ENCODE data around the gene AP3B1. TPM values are rescaled to one million over a fixed set of nuclear protein-coding genes. Genes with fewer than 3 reads are reported as not detected.

Gene AP3B1
- total and polyA plus RNA-seq, 2 donors (not counting 1 experiment from before 2014, with no cell fraction given), result 50.5 to 66.9 TPM

DNA sequence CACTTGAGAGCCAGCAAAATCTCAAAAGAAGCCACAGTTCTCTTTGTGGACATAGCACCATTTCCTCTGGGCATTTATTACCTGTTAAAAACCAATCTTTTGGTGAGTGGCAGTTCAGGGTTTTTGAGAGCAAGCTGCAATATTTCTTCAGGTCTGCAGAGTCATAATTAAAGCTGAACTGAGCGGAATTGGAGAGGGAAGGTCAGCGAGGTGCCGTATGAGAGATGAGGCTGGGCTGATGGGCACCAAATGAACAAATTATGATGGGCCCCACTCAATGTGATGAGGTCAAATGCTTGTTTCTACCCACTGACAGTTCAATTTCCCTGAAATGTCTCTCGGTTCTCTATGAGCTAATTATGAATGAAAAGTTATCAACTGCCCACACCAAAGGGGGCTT is 231.9 kb downstream of the AP3B1 start:
- H2AFZ ChIP-seq (ENCODE audit: low read length), result no peak overlapping the region
- H3K9ac ChIP-seq (ENCODE audit: insufficient read depth, low read length), result no peak overlapping the region
- no peaks in the 10 kb centered on the region for H4K20me1 ChIP-seq (ENCODE audit: control insufficient read depth, extremely low read depth, insufficient read depth, low read length)
- no peaks in the 10 kb centered on the region for H3K36me3 ChIP-seq (ENCODE audit: control insufficient read depth, insufficient read depth, low read length)
- no peak for DNase-seq (ENCODE audit: low read depth in 2 of 2)
- no peak overlapping the region for H3K27ac ChIP-seq (ENCODE audit: insufficient read depth, low read length)
- no peak overlapping the region for H3K4me2 ChIP-seq (ENCODE audit: extremely low read depth, insufficient read depth, low read length)
- H3K9me3 ChIP-seq (ENCODE audit: control insufficient read depth, insufficient read depth, low read depth, low read length), result no peaks in the 10 kb centered on the region
- no peak overlapping the region for H3K4me3 ChIP-seq (replicated peaks in 1 of 4; ENCODE audit: control extremely low read depth in 1 of 4, insufficient read depth in 1 of 4, low read depth in 3 of 4, low read length in 4 of 4)
- H3K4me1 ChIP-seq (ENCODE audit: control insufficient read depth, extremely low read depth, insufficient read depth, low read length), result no peaks in the 10 kb centered on the region
- TF ChIP-seq, protein P1, sequence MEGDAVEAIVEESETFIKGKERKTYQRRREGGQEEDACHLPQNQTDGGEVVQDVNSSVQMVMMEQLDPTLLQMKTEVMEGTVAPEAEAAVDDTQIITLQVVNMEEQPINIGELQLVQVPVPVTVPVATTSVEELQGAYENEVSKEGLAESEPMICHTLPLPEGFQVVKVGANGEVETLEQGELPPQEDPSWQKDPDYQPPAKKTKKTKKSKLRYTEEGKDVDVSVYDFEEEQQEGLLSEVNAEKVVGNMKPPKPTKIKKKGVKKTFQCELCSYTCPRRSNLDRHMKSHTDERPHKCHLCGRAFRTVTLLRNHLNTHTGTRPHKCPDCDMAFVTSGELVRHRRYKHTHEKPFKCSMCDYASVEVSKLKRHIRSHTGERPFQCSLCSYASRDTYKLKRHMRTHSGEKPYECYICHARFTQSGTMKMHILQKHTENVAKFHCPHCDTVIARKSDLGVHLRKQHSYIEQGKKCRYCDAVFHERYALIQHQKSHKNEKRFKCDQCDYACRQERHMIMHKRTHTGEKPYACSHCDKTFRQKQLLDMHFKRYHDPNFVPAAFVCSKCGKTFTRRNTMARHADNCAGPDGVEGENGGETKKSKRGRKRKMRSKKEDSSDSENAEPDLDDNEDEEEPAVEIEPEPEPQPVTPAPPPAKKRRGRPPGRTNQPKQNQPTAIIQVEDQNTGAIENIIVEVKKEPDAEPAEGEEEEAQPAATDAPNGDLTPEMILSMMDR (conservative IDR thresholded peaks at IDR 0.05 in 1 of 2, IDR thresholded peaks at IDR 0.05 in 1 of 2; ENCODE audit: low read depth in 1 of 2, low read length in 2 of 2), result no peak
- TF ChIP-seq EZH2 (IDR thresholded peaks at IDR 0.05; ENCODE audit: low read length, missing control alignments), result no peak
- no peaks in the 10 kb centered on the region for H3K79me2 ChIP-seq (ENCODE audit: control insufficient read depth, insufficient read depth, low read length)
- no peaks in the 10 kb centered on the region for H3K27me3 ChIP-seq (ENCODE audit: control insufficient read depth, insufficient read depth, low read length)

DNA sequence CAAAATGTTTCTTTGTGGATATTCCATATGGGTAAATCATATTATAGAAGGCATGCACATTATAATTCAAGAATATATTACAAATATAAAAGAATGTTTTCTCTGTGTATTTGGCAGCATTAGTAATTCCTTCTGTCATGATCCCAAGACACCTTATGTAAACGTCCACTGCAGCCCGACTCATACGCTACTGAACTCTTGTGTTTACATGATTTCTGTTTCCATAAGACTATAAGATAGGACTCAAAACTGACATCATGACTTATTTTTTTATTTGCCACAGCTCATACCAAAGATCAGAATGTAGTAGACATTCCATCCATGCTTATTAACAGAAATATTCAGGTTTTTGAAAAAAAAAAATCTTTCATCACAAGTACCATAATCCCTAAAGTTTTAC is 234.1 kb downstream of the AP3B1 start:
- H3K9ac ChIP-seq (ENCODE audit: insufficient read depth, low read length), result no peak overlapping the region
- H3K36me3 ChIP-seq (ENCODE audit: control insufficient read depth, insufficient read depth, low read length), result no peaks in the 10 kb centered on the region
- H2AFZ ChIP-seq (ENCODE audit: low read length), result no peak overlapping the region
- no peaks in the 10 kb centered on the region for H3K27me3 ChIP-seq (ENCODE audit: control insufficient read depth, insufficient read depth, low read length)
- no peaks in the 10 kb centered on the region for H3K4me1 ChIP-seq (ENCODE audit: control insufficient read depth, extremely low read depth, insufficient read depth, low read length)
- no peaks in the 10 kb centered on the region for H4K20me1 ChIP-seq (ENCODE audit: control insufficient read depth, extremely low read depth, insufficient read depth, low read length)
- TF ChIP-seq, protein P1 (conservative IDR thresholded peaks at IDR 0.05 in 1 of 2, IDR thresholded peaks at IDR 0.05 in 1 of 2; ENCODE audit: low read depth in 1 of 2, low read length in 2 of 2), result no peak
- TF ChIP-seq EZH2 (IDR thresholded peaks at IDR 0.05; ENCODE audit: low read length, missing control alignments), result no peak
- H3K4me2 ChIP-seq (ENCODE audit: extremely low read depth, insufficient read depth, low read length), result no peak overlapping the region
- no peak overlapping the region for H3K27ac ChIP-seq (ENCODE audit: insufficient read depth, low read length)
- H3K4me3 ChIP-seq (replicated peaks in 1 of 4; ENCODE audit: control extremely low read depth in 1 of 4, insufficient read depth in 1 of 4, low read depth in 3 of 4, low read length in 4 of 4), result no peak overlapping the region
- no peaks in the 10 kb centered on the region for H3K79me2 ChIP-seq (ENCODE audit: control insufficient read depth, insufficient read depth, low read length)
- H3K9me3 ChIP-seq (ENCODE audit: control insufficient read depth, insufficient read depth, low read depth, low read length), result no peaks in the 10 kb centered on the region
- DNase-seq (ENCODE audit: low read depth in 2 of 2), result peak; percentile 19 to 50

DNA sequence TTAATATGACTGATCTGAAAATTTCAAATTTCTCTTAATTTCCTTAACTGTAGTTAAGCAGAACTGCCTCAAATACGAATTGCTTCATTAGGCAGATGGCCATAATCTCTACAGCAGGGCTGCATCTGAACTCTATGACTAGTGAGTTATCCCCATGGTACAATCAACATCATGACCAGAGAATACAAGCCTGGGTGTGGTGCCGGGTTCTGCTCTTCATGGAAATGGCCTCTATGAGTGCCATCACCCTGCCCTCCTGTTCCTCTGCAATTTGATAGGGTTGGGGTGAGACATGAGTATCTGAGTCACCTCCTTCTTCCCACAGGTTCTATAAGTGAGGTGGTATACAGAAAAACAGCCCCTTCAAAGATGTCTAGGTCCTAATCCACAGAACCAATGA is 235.9 kb downstream of the AP3B1 start:
- Histone ChIP-seq H3K4me1 (ENCODE audit: control insufficient read depth, extremely low read depth, insufficient read depth, low read length) (no peaks in the 10 kb centered on the region), H3K4me3 (replicated peaks in 1 of 4; ENCODE audit: control extremely low read depth in 1 of 4, insufficient read depth in 1 of 4, low read depth in 3 of 4, low read length in 4 of 4) (no peak overlapping the region), H2AFZ (ENCODE audit: low read length) (no peak overlapping the region), H3K79me2 (ENCODE audit: control insufficient read depth, insufficient read depth, low read length) (no peaks in the 10 kb centered on the region), H3K9ac (ENCODE audit: insufficient read depth, low read length) (no peak overlapping the region), H3K27me3 (ENCODE audit: control insufficient read depth, insufficient read depth, low read length) (no peaks in the 10 kb centered on the region), H3K4me2 (ENCODE audit: extremely low read depth, insufficient read depth, low read length) (no peak overlapping the region), H3K36me3 (ENCODE audit: control insufficient read depth, insufficient read depth, low read length) (no peaks in the 10 kb centered on the region), H3K27ac (ENCODE audit: insufficient read depth, low read length) (no peak overlapping the region), H4K20me1 (ENCODE audit: control insufficient read depth, extremely low read depth, insufficient read depth, low read length) (no peaks in the 10 kb centered on the region), H3K9me3 (ENCODE audit: control insufficient read depth, insufficient read depth, low read depth, low read length) (no peaks in the 10 kb centered on the region)
- no peak for DNase-seq (ENCODE audit: low read depth in 2 of 2)
- TF ChIP-seq EZH2 (IDR thresholded peaks at IDR 0.05; ENCODE audit: low read length, missing control alignments), result no peak
- TF ChIP-seq, protein P1 (conservative IDR thresholded peaks at IDR 0.05 in 1 of 2, IDR thresholded peaks at IDR 0.05 in 1 of 2; ENCODE audit: low read depth in 1 of 2, low read length in 2 of 2), result no peak

Measured in fibroblast of lung (primary cell).